Endothelial cell of umbilical vein (primary cell): Measurements from ENCODE around the gene MLPH. TPM values are rescaled to one million over a fixed set of nuclear protein-coding genes. Genes with fewer than 3 reads are reported as not detected.

Experiments used
- BruUV-seq: library from RNA; stranded (reverse); fragments of 400-500 nt; replicated peaks from 2 replicates; lab custom pipeline; 2021; lab: Mats Ljungman, UMichigan
- CTCF ChIA-PET: fragments of 300-600, 350-600 bp; sonication (Branson Sonifier 250); formaldehyde crosslinking; loops from one replicate; lab custom pipeline; 2021; ENCODE audit warnings: antibody characterized with exemption, inconsistent platforms; lab: Charles Lee
- POLR2A ChIA-PET: fragments of 300-600, 350-600 bp; sonication (Branson Sonifier 250); formaldehyde crosslinking; loops from one replicate; lab custom pipeline; 2021; ENCODE audit warnings: antibody characterized with exemption, inconsistent platforms; lab: Charles Lee
- DNase-seq: peaks from one replicate; pipeline ENCODE4 v3.0.0-alpha.2; 2011; ENCODE audit warnings: low read depth, low spot score
- FAIRE-seq: peaks from 2 replicates; lab custom pipeline; 2011; peaks lifted over from hg19 to GRCh38; lab: Jason Lieb, UNC
- H2AFZ ChIP-seq: 2 replicates; pipeline ENCODE4 v1.6.0; 2012; ENCODE audit warnings: low read depth, low read length, control low read depth, inconsistent platforms
- H3K27ac ChIP-seq: 2 replicates; pipeline ENCODE4 v1.5.1; 2011; ENCODE audit warnings: low read depth, mild to moderate bottlenecking, control low read depth, low read length, moderate library complexity; ENCODE audit not compliant: insufficient read depth
- H3K27me3 ChIP-seq, 2 experiments: 2 replicates each; pipeline versions ENCODE4 v1.6.0 to v1.6.1; 2011; ENCODE audit warnings: low read length in 2 of 2, mixed read lengths in 1 of 2; ENCODE audit not compliant: control insufficient read depth in 2 of 2, insufficient read depth in 2 of 2
- H3K36me3 ChIP-seq, 2 experiments: 2 replicates in 1 of 2; 3 replicates in 1 of 2; pipeline ENCODE4 v1.5.1; 2011; ENCODE audit warnings: low read length in 2 of 2, mild to moderate bottlenecking in 1 of 2, moderate library complexity in 1 of 2; ENCODE audit not compliant: control insufficient read depth in 2 of 2, insufficient read depth in 2 of 2; ENCODE audit errors: extremely low read depth in 1 of 2
- H3K4me1 ChIP-seq: 3 replicates; pipeline ENCODE4 v1.5.1; 2011; ENCODE audit warnings: mild to moderate bottlenecking, low read length; ENCODE audit not compliant: control insufficient read depth, insufficient read depth; ENCODE audit errors: extremely low read depth
- H3K4me2 ChIP-seq: 2 replicates; pipeline ENCODE4 v1.6.1; 2011; ENCODE audit warnings: low read length, control low read depth, mixed read lengths; ENCODE audit not compliant: insufficient read depth
- H3K4me3 ChIP-seq, 3 experiments: fragments of 200-600 bp in 1 of 3; sonication (generic), shearing (Covaris generic) in 1 of 3; replicated peaks in 1 of 3; 2 replicates each; pipeline ENCODE4 v1.5.1; 2011 to 2016; ENCODE audit warnings: control low read depth in 3 of 3, low read length in 3 of 3, mild to moderate bottlenecking in 2 of 3, inconsistent platforms in 1 of 3, low read depth in 1 of 3, moderate library complexity in 1 of 3; ENCODE audit not compliant: insufficient read depth in 1 of 3
- H3K79me2 ChIP-seq: 2 replicates; pipeline ENCODE4 v1.6.0; 2012; ENCODE audit warnings: low read length, inconsistent platforms; ENCODE audit not compliant: control insufficient read depth, insufficient read depth
- H3K9ac ChIP-seq: replicated peaks from 2 replicates; pipeline ENCODE3; 2011; ENCODE audit warnings: low read length, control low read depth; ENCODE audit not compliant: insufficient read depth; ENCODE audit errors: extremely low read depth
- H3K9me1 ChIP-seq: replicated peaks from 3 replicates; pipeline ENCODE4 v1.6.0; 2011; ENCODE audit warnings: mild to moderate bottlenecking, low read length; ENCODE audit not compliant: control insufficient read depth, insufficient read depth; ENCODE audit errors: extremely low read depth
- H3K9me3 ChIP-seq: replicated peaks from 2 replicates; pipeline ENCODE4 v1.5.1; 2012; ENCODE audit warnings: low read length, inconsistent platforms; ENCODE audit not compliant: control insufficient read depth, insufficient read depth
- H4K20me1 ChIP-seq: replicated peaks from 2 replicates; pipeline ENCODE3; 2011; ENCODE audit warnings: mild to moderate bottlenecking, low read length; ENCODE audit not compliant: control insufficient read depth, insufficient read depth; ENCODE audit errors: extremely low read depth
- EZH2 ChIP-seq: IDR thresholded peaks from 2 replicates; pipeline ENCODE4 v1.6.1; 2012; ENCODE audit warnings: borderline replicate concordance, low read depth, mild to moderate bottlenecking, moderate library complexity, low read length, inconsistent platforms; ENCODE audit not compliant: severe bottlenecking
- FOS ChIP-seq: IDR thresholded peaks from 2 replicates; pipeline ENCODE4 v1.6.1; 2011; ENCODE audit warnings: mild to moderate bottlenecking, low read length, moderate library complexity, borderline replicate concordance; ENCODE audit not compliant: insufficient read depth
- GATA2 ChIP-seq: IDR thresholded peaks from 2 replicates; pipeline ENCODE4 v1.7.0; 2011; ENCODE audit warnings: low read depth, mild to moderate bottlenecking, moderate library complexity, mixed read lengths, low read length; ENCODE audit not compliant: insufficient read length, insufficient read depth
- JUN ChIP-seq: IDR thresholded peaks from 2 replicates; pipeline ENCODE4 v1.6.1; 2011; ENCODE audit warnings: borderline replicate concordance, low read depth; ENCODE audit not compliant: insufficient read length, insufficient read depth
- MAX ChIP-seq: IDR thresholded peaks from 2 replicates; pipeline ENCODE4 v1.6.1; 2011; ENCODE audit not compliant: insufficient read depth, insufficient read length
- MYC ChIP-seq: IDR thresholded peaks from one replicate; pipeline ENCODE4 v1.6.1; 2011; ENCODE audit warnings: mild to moderate bottlenecking, low read depth, low read length
- POLR2A ChIP-seq: IDR thresholded peaks from 2 replicates; pipeline ENCODE4 v1.6.1; 2012; ENCODE audit warnings: low read depth, mild to moderate bottlenecking, control low read depth, low read length
- POLR2AphosphoS5 ChIP-seq: IDR thresholded peaks from 2 replicates; pipeline ENCODE4 v1.6.1; 2012; ENCODE audit warnings: low read depth, mild to moderate bottlenecking, control low read depth, low read length, moderate library complexity; ENCODE audit not compliant: insufficient read depth
- dilution Hi-C: fragments of 300-500 bp; cut with MboI; formaldehyde crosslinking; loops from one replicate; pipeline ENCODE4 v1.15.0; 2019; ENCODE audit warnings: low sequenced_read_pairs; ENCODE audit not compliant: extremely low pct_ligation_motif_present
- intact Hi-C: fragments of 100-400 bp; cut with micrococcal nuclease; formaldehyde crosslinking; loops from one replicate; pipeline ENCODE4 v1.10.0; 2022
- microRNA-seq: library from miRNA; unstranded; fragments of <30 nt; microRNA quantifications from one replicate; pipeline ENCODE4 v1.2.0, GENCODE V29; 2021; ENCODE audit warnings: borderline number of aligned reads, borderline replicate concordance
- polyA plus RNA-seq, 4 experiments: library from polyadenylated mRNA; depleted of rRNA in 3 of 4; stranded (reverse) in 3 of 4; unstranded in 1 of 4; fragments of >200 nt; gene quantifications; 2 replicates each; pipeline versions ENCODE4 v1.2.1 to v1.2.3, GENCODE V29; 2011 to 2012; ENCODE audit warnings: missing spikeins in 1 of 4
- small RNA-seq: library from RNA; depleted of rRNA; stranded (forward); fragments of <200 nt; gene quantifications from one replicate; pipeline ENCODE3, GENCODE V24; 2012; ENCODE audit warnings: low replicate concordance, low read depth; ENCODE audit not compliant: insufficient read depth, insufficient read length
- total RNA-seq: library from RNA; stranded (reverse); gene quantifications from 2 replicates; pipeline ENCODE4 v1.2.3, GENCODE V29; 2021
- TF ChIP-seq, protein P1 (sequence below), 2 donors: IDR thresholded peaks; 1 replicate in 1 of 2; 2 replicates in 1 of 2; pipeline ENCODE4 v1.5.1; 2011; ENCODE audit warnings: low read length in 2 of 2, mild to moderate bottlenecking in 2 of 2, moderate library complexity in 2 of 2, control low read depth in 1 of 2, inconsistent platforms in 1 of 2, low read depth in 1 of 2; ENCODE audit not compliant: insufficient read depth in 1 of 2; ENCODE audit errors: extremely low read depth in 1 of 2

MLPH gene
- total and polyA plus RNA-seq, 2 donors (not counting 3 experiments of a cell fraction or from before 2014, with no cell fraction given), result not detected

- Histone ChIP-seq H3K9ac (peak overlapping the region; percentile 70), H3K4me1 (peaks cover 29% of the 10 kb centered on the region), H3K27ac (peak overlapping the region; percentile 91), H3K9me3 (no peaks in the 10 kb centered on the region), H2AFZ (no peak overlapping the region), H3K36me3 (no peaks in the 10 kb centered on the region), H3K9me1 (no peaks in the 10 kb centered on the region), H3K27me3 (no peaks in the 10 kb centered on the region), H4K20me1 (no peaks in the 10 kb centered on the region), H3K79me2 (no peaks in the 10 kb centered on the region), H3K4me3 (no peak overlapping the region), H3K4me2 (no peak overlapping the region)
- TF ChIP-seq MYC (no peak), FOS (no peak), POLR2A (no peak), MAX (no peak), POLR2AphosphoS5 (no peak), EZH2 (no peak), JUN (no peak), GATA2 (no peak)
- TF ChIP-seq, protein P1, sequence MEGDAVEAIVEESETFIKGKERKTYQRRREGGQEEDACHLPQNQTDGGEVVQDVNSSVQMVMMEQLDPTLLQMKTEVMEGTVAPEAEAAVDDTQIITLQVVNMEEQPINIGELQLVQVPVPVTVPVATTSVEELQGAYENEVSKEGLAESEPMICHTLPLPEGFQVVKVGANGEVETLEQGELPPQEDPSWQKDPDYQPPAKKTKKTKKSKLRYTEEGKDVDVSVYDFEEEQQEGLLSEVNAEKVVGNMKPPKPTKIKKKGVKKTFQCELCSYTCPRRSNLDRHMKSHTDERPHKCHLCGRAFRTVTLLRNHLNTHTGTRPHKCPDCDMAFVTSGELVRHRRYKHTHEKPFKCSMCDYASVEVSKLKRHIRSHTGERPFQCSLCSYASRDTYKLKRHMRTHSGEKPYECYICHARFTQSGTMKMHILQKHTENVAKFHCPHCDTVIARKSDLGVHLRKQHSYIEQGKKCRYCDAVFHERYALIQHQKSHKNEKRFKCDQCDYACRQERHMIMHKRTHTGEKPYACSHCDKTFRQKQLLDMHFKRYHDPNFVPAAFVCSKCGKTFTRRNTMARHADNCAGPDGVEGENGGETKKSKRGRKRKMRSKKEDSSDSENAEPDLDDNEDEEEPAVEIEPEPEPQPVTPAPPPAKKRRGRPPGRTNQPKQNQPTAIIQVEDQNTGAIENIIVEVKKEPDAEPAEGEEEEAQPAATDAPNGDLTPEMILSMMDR (IDR thresholded peaks at IDR 0.05; ENCODE audit: extremely low read depth in 1 of 2, insufficient read depth in 1 of 2, low read depth in 1 of 2, low read length in 2 of 2), result no peak
- FAIRE-seq (no peak), DNase-seq (no peak)
- CTCF ChIA-PET, result interaction anchor here (0.5 to 6.7 kb wide), 18 partner anchors 9 to 659 kb away, joined by 3 to 61 read pairs (median 4); partner anchors contain the start of gene RAB17
- dilution Hi-C loops (no loop called here), intact Hi-C loops (loop anchor here (2.0 kb wide), 1 partner anchor 60 kb away; no protein-coding TSS in a partner anchor)
- POLR2A ChIA-PET, result interaction anchor here (0.6 to 1.3 kb wide), 3 partner anchors 13 to 87 kb away, joined by 3 to 4 read pairs (median 3); no protein-coding TSS in a partner anchor
- BruUV-seq, result no TSS peak
Measured at GRCh38 chr2:237604391-237604790, 117.3 kb downstream of the MLPH start.

Small RNA genes lying within 50 kb of the gene (microRNA-seq; reads per million reads assigned to microRNA genes)
- not detected for gene MIR6811

Small RNA genes lying within 50 kb of the gene (small RNA-seq; reads per million reads assigned to genes)
- gene MIR6811, result not detected
- gene RNU6-1140P, result not detected

Other genes starting within 250 kb of the MLPH start
- gene COL6A3, start 73.1 kb upstream of the MLPH start, total RNA-seq, result not detected in 2 replicates
- gene COL6A3, start 73.1 kb upstream of the MLPH start, polyA plus RNA-seq, result 0.03 TPM in 1 of 2 replicates, not detected in the other
- gene PRLH, start 79.3 kb downstream of the MLPH start, total RNA-seq, result not detected in 2 replicates
- not detected in 2 replicates for gene PRLH, start 79.3 kb downstream of the MLPH start, polyA plus RNA-seq
- gene RAB17, start 103.5 kb downstream of the MLPH start, total RNA-seq, result 0.55 and 0.77 TPM in 2 replicates
- gene RAB17, start 103.5 kb downstream of the MLPH start, polyA plus RNA-seq, result 0.37 and 0.41 TPM in 2 replicates
- 162 and 179 TPM in 2 replicates for gene LRRFIP1, start 140.3 kb downstream of the MLPH start, total RNA-seq
- 29.4 and 39.2 TPM in 2 replicates for gene LRRFIP1, start 140.3 kb downstream of the MLPH start, polyA plus RNA-seq